Fibroblast of the aortic adventitia (primary cell): ENCODE measurements around the gene NT5M. TPM values are rescaled to one million over a fixed set of nuclear protein-coding genes. Genes with fewer than 3 reads are reported as not detected.
"Not testable (repeated sequence)": the region's sequence is repeated elsewhere in the genome, so short reads cannot be mapped to it uniquely, and the experiment has no call there.

Experiments used
- DNase-seq: peaks from one replicate; pipeline ENCODE4 v3.0.0-alpha.2; 2010; ENCODE audit warnings: low read depth
- H3K4me3 ChIP-seq: 2 replicates; pipeline ENCODE4 v1.5.1; 2011; ENCODE audit warnings: low read depth, mild to moderate bottlenecking, control low read depth, low read length, moderate library complexity
- total RNA-seq: library from RNA; depleted of rRNA; stranded (reverse); fragments of >200 nt; gene quantifications from 2 replicates; pipeline ENCODE4 v1.2.3, GENCODE V29; 2012; ENCODE audit warnings: low replicate concordance
- TF ChIP-seq, protein P1 (sequence below): IDR thresholded peaks from 2 replicates; pipeline ENCODE4 v1.5.1; 2011; ENCODE audit warnings: mild to moderate bottlenecking, low read length, control low read depth, inconsistent platforms; ENCODE audit not compliant: insufficient read depth

The NT5M gene
- total RNA-seq, 1 donor = 2.3 TPM

DNA sequence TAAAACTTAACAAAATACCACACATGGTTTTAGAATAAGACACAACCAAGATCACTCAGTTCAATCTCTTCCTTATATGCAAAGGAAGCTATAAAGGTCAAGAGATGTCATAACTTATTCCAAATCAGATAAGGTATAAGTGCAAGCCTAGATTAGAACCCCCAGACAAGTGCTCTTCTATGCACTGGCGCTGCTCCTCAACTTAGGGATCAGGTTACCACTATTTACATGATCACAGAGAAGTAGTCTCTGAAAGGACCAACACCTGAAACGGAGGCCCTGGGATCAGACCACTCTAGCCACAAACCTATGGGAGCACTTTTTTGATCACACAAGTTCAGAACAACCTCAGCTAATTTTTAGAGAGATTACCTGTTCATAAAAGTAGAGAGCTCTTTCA, 38.7 kb upstream of the NT5M start:
- no peak overlapping the region for H3K4me3 ChIP-seq
- TF ChIP-seq, protein P1, sequence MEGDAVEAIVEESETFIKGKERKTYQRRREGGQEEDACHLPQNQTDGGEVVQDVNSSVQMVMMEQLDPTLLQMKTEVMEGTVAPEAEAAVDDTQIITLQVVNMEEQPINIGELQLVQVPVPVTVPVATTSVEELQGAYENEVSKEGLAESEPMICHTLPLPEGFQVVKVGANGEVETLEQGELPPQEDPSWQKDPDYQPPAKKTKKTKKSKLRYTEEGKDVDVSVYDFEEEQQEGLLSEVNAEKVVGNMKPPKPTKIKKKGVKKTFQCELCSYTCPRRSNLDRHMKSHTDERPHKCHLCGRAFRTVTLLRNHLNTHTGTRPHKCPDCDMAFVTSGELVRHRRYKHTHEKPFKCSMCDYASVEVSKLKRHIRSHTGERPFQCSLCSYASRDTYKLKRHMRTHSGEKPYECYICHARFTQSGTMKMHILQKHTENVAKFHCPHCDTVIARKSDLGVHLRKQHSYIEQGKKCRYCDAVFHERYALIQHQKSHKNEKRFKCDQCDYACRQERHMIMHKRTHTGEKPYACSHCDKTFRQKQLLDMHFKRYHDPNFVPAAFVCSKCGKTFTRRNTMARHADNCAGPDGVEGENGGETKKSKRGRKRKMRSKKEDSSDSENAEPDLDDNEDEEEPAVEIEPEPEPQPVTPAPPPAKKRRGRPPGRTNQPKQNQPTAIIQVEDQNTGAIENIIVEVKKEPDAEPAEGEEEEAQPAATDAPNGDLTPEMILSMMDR = no peak

DNA sequence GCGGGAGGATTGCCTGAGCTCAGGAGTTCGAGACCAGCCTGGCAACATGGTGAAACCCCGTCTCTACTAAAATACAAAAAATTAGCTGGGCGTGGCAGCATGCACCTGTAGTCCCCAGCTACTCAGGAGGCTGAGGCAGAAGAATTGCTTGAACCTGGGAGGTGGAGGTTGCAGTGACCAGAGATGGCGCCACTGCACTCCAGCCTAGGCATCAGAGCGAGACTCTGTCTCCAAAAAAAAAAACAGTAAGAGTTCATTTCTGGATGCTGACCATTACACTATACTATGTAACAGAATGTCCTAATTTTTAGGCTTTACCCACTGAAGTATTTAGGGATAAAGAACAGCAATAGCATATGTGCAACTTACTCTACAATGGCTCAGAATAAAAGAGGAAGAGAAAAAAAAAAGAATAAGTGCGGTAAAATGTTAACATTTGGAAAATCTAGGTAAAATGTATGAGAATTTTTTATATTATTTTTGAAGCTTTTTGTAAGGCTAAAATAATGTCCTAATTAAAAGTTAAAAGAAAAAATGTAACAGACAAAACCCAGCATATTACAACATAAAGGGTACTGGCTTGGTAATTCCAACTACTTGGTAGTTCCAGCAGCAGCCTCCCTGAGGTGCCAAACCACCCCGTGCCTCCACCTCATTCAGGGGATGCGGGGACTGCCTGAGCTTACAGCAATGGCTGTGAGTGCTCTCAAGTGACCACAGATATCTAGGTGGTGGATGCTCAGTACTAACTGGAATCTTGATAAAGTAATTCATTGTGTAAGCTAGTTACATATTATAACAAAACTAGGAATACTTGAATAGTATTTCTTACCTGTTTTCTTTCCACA, 33.0 kb upstream of the NT5M start:
- no peak overlapping the region for H3K4me3 ChIP-seq
- DNase-seq = no peak
- TF ChIP-seq, protein P1 = peak; percentile 18

More for the DNA sequence above, 38.7 kb upstream of the NT5M start:
- DNase-seq = no peak

DNA sequence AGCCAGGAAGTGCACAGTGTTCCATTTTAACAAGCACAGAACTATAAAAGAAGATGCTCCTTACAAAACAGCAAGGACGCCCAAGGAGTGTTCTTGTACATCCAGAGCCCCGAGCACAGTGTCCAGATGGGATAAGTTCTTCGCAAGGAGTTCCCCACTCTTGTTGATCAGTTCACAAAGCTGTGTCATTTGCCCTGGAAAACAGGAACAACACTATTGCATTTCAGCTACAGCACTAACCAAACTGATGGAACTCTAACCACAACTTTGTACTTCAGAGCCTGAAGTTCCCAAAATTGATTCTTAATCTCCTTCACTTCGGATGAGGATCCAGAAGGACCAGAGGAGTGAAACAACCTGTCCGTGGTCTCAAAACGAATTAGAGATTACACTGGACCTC, 27.2 kb upstream of the NT5M start:
- TF ChIP-seq, protein P1 = no peak
- DNase-seq = no peak

DNA sequence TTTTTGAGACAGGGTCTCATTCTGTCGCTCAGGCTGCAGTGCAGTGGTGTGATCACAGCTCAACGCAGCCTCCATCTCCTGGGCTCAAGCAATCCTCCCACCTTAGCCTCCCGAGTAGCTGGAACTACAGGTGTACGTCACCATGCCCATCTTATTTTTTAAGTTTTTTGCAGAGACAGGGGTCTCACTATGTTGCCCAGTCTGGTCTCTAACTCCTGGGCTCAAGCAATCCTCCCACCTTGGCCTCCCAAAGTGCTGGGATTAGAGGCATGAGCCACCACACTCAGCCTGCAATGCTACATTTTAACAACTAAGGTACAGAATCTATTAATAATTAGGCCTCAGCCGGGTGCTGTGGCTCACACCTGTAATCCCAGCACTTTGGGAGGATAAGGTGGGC, 25.7 kb upstream of the NT5M start:
- H3K4me3 ChIP-seq, DNase-seq: not testable (repeated sequence)

More for the DNA sequence above, 27.2 kb upstream of the NT5M start:
- H3K4me3 ChIP-seq = no peak overlapping the region

DNA sequence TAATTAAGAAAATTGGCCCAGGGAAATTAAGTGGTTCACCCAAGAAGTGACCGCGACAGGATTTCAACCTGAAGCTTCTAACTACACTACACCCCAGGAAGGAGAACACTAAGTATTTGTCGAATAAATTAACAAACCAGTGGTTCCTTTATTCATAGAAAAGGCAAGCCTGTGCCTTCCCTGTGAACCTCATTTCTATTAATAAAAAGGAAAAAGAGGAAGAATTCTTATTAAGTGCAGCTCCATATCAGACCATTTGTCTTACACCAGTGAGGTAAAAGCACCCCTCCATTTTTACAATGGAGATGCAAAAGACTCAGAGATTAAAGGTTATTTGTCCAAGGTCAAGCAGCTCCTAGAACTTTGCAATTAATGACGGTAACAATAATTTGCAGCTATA, 23.9 kb upstream of the NT5M start:
- TF ChIP-seq, protein P1 = no peak
- H3K4me3 ChIP-seq = peak overlapping the region; percentile 89
- DNase-seq = no peak

DNA sequence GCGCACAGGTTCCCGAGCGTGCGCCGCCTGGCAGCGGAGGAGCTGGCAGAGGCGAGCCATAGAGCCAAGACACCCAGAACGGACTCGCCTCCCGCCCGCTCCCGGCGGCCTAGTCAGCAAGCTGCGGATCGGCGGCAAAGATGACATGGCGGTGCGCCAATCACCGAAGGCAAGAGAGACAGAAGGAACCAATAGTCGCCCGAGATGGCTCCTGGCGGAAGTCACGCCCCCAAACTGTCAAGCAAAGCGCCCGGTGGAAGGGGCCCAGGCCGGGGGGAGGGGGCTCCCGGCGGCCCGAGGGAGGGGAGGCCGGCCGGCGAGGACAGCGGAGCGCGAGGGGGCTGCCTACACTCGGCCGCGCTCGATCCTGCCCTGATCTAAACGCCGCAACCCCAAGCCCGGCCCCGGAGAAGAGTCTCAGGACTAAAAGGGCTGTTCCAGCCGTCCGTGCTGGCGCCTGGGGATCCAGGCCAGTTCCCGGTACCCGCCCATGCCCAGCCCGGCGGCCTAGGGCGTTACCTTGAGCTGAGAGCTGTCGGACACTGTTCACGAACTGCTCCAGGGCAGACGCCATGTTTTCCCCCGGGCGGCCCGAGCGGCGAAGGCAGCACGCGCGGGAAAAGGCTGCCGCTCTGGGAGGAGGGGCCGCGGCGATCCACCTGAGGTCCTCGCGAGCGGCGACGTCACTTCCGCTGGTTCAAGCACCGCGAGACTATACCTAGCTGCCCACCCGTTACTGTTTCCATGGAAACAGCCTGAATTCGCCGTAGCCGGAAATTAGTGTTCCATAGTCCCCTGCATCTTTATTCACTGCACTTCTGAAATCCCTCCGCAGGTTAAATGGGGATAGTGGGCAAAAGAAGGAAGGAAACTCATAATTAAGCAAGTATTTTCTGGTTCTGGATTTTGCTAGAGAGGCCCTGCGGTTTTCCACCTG, 22.3 kb upstream of the NT5M start, which contains the start of gene COPS3:
TSS of gene COPS3 (minus strand) at position 634 of the 937 bp plus-strand sequence. CDS start at position 574, 60 bp downstream.
- H3K4me3 ChIP-seq = peak within 1 kb of the TSS; percentile 89
- peak; percentile 98 for DNase-seq
- TF ChIP-seq, protein P1 = no peak

DNA sequence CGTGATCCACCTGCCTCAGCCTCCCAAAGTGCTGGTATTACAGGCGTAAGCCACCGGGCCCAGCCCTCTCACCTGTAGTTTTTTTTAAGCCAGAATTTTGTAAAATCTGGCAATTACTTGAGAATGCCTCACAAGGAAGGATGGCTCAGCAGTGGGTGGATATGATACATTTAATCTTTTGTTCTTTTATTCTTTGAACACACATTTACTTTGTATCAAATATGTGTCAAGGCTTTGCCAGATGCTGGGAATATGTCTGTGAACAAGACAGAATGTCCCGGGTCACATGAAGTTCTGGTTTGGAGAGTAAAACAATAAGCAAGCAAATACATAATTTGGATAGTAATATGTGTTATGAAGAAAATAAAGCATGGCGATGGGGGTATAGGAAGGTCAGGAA, 17.2 kb upstream of the NT5M start:
- DNase-seq = no peak
- TF ChIP-seq, protein P1 = no peak
- H3K4me3 ChIP-seq = no peak overlapping the region
